K562 (cell line): ENCODE data around the gene DNAJB4. TPM values are rescaled to one million over a fixed set of nuclear protein-coding genes. Genes with fewer than 3 reads are reported as not detected.

Experiments
- CEBPB ChIP-seq: fragments of 450-650 bp; IDR thresholded peaks from 2 replicates; pipeline ENCODE4 v1.6.1; 2016; ENCODE audit warnings: missing genetic modification characterization, missing compliant biosample characterization
- CREM ChIP-seq: IDR thresholded peaks from 2 replicates; pipeline ENCODE4 v1.6.1; 2014; ENCODE audit warnings: antibody characterized with exemption, low read depth
- ETS2 ChIP-seq: IDR thresholded peaks from 2 replicates; pipeline ENCODE4 v1.6.1; 2016; ENCODE audit warnings: borderline replicate concordance, missing genetic modification characterization, mild to moderate bottlenecking, moderate library complexity, missing compliant biosample characterization; ENCODE audit not compliant: poor library complexity, severe bottlenecking
- EZH2 ChIP-seq: IDR thresholded peaks from 2 replicates; pipeline ENCODE4 v1.6.1; 2012; ENCODE audit warnings: low read depth, mild to moderate bottlenecking, inconsistent platforms, low read length, borderline replicate concordance
- NONO ChIP-seq, 2 experiments: fragments of 200-400 bp in 1 of 2; fragments of 450-650 bp in 1 of 2; formaldehyde crosslinking in 1 of 2; IDR thresholded peaks; 2 replicates each; pipeline ENCODE4 v1.6.1; 2017; ENCODE audit warnings: low read depth in 2 of 2, mild to moderate bottlenecking in 2 of 2, moderate library complexity in 2 of 2, low read length in 1 of 2
- RUNX1 ChIP-seq: sonication (generic); IDR thresholded peaks from 2 replicates; pipeline ENCODE4 v1.6.1; 2016; ENCODE audit warnings: antibody characterized with exemption, low read depth
- SMARCC2 ChIP-seq: fragments of 450-650 bp; IDR thresholded peaks from 2 replicates; pipeline ENCODE4 v1.6.1; 2017; ENCODE audit warnings: antibody characterized with exemption, moderate library complexity, mild to moderate bottlenecking, low read depth
- ZNF77 ChIP-seq: fragments of 250-450 bp; sonication (Bioruptor Pico); IDR thresholded peaks from 2 replicates; pipeline ENCODE4 v1.5.0; 2020
- polyA plus RNA-seq, 8 experiments: library from polyadenylated mRNA; depleted of rRNA in 4 of 8; stranded (reverse) in 5 of 8; unstranded in 3 of 8; fragments of >200 nt; fragmentation: Nextera tagmentation in 2 of 8; fragmentation: Illumina TruSeq in 1 of 8; extraction: Ambion mirVana in 2 of 8; extraction: Trizol in 1 of 8; gene quantifications; 2 replicates each; pipeline versions ENCODE4 v1.2.1 to v1.2.3, GENCODE V29; 2011 to 2014; ENCODE audit warnings: inconsistent platforms in 1 of 8, missing spikeins in 1 of 8
- total RNA-seq, 7 experiments: library from RNA; depleted of rRNA in 6 of 7; stranded (reverse); fragments of >200 nt in 6 of 7; fragmentation: Illumina TruSeq in 2 of 7; extraction: Trizol in 2 of 7; gene quantifications; 2 replicates each; pipeline versions ENCODE4 v1.2.1 to v1.2.3, GENCODE V29; 2011 to 2021; ENCODE audit warnings: low replicate concordance in 1 of 7
- TF ChIP-seq, protein P1 (sequence below), 2 experiments: fragments of 450-650 bp in 1 of 2; IDR thresholded peaks; 2 replicates each; pipeline ENCODE4 v1.6.1; 2011 to 2017; ENCODE audit warnings: low read depth in 2 of 2, antibody characterized with exemption in 1 of 2, borderline replicate concordance in 1 of 2, low read length in 1 of 2, mild to moderate bottlenecking in 1 of 2, mixed read lengths in 1 of 2; ENCODE audit not compliant: control insufficient read depth in 1 of 2
- TF ChIP-seq, protein P2 (sequence below): fragments of 250-450 bp; sonication (Bioruptor Pico); IDR thresholded peaks from 2 replicates; pipeline ENCODE4 v1.5.0; 2021; ENCODE audit warnings: mild to moderate bottlenecking, moderate library complexity
- TF ChIP-seq, protein P3 (sequence below), 3 experiments: IDR thresholded peaks in 2 of 3; conservative IDR thresholded peaks in 1 of 3; 2 replicates each; pipeline ENCODE4 v1.5.1; 2011 to 2012; ENCODE audit warnings: low read length in 3 of 3, mild to moderate bottlenecking in 3 of 3, control low read depth in 2 of 3, improper control_type of control experiment in 1 of 3, inconsistent platforms in 1 of 3, low read depth in 1 of 3, mixed read lengths in 1 of 3, moderate library complexity in 1 of 3; ENCODE audit not compliant: insufficient read depth in 2 of 3
- TF ChIP-seq, protein P4 (sequence below): fragments of 200-800 bp; sonication (Bioruptor generic); IDR thresholded peaks from 2 replicates; pipeline ENCODE4 v1.6.1; 2017; ENCODE audit warnings: missing genetic modification characterization, missing compliant biosample characterization
- TF ChIP-seq, protein P5 (sequence below): fragments of 450-650 bp; conservative IDR thresholded peaks from 2 replicates; pipeline ENCODE4 v1.6.1; 2016; ENCODE audit warnings: missing genetic modification characterization, low read depth, mild to moderate bottlenecking, control low read depth, missing compliant biosample characterization

The DNAJB4 gene
- total and polyA plus RNA-seq, 9 of the 15 experiments (the other 6 are each of a cell fraction or from before 2014, with no cell fraction given), result 8.5 to 27.7 (median 19.8) TPM

DNA sequence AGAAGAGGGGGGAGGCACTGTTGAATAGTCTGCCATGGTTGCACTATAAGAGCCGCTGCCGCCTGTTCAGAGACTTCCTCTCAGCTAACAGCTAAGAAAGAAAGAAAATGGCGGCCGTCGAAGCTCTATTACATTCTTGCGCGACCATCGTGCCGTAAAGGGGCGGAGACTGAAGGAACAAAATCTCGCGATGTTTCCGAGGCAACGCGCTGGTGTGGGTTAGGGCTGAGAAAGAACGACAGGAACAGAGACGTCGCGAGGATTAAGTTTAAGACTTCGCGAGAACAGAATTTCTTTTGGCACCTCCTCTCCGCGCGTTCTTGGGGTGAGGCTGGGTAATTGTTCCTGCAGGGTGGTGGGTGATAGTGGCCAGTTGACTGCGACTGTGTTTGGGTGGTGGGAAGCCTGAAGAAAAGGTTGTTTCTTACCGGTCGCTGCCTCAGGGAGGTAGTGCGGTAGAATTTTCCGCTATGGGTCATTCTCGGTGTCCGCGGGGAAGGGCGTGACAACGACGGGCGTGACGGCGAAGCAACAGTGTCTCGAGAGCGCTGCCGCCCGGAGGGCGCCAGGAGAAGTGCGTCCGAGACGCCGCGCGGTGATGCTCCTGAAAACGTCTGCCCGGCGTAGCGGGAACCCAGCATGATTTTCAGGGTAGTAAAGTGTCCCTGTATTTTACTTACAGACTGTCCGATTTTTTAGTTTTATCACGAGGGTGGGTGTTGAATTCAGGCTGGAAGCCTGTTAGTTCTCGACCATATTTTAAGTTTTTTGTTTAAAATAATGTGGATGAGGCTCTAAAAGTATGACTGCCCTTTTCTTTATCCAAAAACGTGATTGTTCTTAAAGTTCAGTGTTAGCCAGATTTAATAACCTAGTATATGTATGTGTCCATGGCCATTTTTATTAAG lies 25.5 kb upstream of the DNAJB4 start, which contains the start of gene FUBP1 (continued):
- TF ChIP-seq, protein P1, sequence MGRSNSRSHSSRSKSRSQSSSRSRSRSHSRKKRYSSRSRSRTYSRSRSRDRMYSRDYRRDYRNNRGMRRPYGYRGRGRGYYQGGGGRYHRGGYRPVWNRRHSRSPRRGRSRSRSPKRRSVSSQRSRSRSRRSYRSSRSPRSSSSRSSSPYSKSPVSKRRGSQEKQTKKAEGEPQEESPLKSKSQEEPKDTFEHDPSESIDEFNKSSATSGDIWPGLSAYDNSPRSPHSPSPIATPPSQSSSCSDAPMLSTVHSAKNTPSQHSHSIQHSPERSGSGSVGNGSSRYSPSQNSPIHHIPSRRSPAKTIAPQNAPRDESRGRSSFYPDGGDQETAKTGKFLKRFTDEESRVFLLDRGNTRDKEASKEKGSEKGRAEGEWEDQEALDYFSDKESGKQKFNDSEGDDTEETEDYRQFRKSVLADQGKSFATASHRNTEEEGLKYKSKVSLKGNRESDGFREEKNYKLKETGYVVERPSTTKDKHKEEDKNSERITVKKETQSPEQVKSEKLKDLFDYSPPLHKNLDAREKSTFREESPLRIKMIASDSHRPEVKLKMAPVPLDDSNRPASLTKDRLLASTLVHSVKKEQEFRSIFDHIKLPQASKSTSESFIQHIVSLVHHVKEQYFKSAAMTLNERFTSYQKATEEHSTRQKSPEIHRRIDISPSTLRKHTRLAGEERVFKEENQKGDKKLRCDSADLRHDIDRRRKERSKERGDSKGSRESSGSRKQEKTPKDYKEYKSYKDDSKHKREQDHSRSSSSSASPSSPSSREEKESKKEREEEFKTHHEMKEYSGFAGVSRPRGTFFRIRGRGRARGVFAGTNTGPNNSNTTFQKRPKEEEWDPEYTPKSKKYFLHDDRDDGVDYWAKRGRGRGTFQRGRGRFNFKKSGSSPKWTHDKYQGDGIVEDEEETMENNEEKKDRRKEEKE (IDR thresholded peaks at IDR 0.05; ENCODE audit: borderline replicate concordance in 1 of 2, control insufficient read depth in 1 of 2, low read depth in 2 of 2, low read length in 1 of 2), result no peak
- TF ChIP-seq, protein P2, sequence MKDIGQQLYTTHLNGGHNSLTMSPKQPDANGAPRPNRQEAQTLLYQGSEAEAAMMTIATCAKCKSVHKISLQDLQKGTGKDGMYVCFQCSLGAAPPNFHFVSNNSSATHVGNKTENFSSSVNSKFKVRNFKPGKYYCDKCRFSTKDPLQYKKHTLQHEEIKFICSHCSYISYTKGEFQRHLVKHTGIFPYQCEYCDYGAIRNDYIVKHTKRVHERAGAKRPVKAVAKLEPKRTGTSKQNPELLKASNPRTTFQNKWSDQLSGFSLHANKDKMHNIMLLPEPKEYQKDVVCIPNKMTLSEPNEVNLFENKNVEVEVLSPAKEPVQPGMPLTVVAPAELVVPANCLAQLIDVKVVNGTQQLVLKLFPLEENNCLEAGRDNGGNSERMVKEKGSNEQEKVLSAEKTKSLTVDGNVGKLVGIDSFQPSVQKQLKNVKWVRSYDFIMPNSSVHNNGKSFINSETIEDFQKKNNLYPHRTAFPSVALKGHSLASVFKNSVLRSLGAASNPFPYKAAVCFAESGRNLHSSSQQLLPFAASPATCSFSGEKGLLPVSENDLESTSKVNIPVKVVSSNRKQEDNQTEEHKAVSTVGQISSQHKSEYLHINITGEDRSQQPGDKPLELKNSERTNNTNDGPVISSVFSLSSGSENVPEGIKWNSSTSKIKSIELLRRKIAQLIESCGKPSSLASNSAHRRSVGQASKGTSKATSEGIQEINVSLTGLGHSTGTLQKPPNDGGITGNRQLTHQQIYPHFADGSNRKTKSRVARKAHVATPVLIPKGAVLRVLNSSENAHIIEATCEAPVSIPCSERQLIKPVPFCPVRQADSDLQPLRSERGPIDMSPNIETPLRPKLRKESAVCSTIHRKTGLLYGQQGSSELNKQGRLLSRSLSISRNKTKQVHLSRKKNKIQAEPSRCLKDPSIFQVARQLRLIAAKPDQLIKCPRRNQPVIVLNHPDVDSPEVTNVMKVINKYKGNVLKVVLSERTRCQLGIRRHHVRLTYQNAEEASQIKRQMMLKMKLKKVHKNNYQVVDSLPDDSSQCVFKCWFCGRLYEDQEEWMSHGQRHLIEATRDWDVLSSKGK (CRISPR knock-in tag), result no peak
- TF ChIP-seq, protein P3, sequence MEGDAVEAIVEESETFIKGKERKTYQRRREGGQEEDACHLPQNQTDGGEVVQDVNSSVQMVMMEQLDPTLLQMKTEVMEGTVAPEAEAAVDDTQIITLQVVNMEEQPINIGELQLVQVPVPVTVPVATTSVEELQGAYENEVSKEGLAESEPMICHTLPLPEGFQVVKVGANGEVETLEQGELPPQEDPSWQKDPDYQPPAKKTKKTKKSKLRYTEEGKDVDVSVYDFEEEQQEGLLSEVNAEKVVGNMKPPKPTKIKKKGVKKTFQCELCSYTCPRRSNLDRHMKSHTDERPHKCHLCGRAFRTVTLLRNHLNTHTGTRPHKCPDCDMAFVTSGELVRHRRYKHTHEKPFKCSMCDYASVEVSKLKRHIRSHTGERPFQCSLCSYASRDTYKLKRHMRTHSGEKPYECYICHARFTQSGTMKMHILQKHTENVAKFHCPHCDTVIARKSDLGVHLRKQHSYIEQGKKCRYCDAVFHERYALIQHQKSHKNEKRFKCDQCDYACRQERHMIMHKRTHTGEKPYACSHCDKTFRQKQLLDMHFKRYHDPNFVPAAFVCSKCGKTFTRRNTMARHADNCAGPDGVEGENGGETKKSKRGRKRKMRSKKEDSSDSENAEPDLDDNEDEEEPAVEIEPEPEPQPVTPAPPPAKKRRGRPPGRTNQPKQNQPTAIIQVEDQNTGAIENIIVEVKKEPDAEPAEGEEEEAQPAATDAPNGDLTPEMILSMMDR (IDR thresholded peaks at IDR 0.05 in 2 of 3, conservative IDR thresholded peaks at IDR 0.05 in 1 of 3; ENCODE audit: insufficient read depth in 2 of 3, low read depth in 1 of 3, low read length in 3 of 3), result peak; percentile 67 to 83 (median 68)
- TF ChIP-seq CREM (peak; percentile 86), EZH2 (no peak), RUNX1 (no peak), CEBPB (tag) (no peak), ETS2 (tag) (no peak), SMARCC2 (no peak), ZNF77 (no peak), NONO (IDR thresholded peaks at IDR 0.05; ENCODE audit: low read depth in 2 of 2, low read length in 1 of 2) (no peak; a peak in 1 of 4 replicates)
- TF ChIP-seq, protein P4, sequence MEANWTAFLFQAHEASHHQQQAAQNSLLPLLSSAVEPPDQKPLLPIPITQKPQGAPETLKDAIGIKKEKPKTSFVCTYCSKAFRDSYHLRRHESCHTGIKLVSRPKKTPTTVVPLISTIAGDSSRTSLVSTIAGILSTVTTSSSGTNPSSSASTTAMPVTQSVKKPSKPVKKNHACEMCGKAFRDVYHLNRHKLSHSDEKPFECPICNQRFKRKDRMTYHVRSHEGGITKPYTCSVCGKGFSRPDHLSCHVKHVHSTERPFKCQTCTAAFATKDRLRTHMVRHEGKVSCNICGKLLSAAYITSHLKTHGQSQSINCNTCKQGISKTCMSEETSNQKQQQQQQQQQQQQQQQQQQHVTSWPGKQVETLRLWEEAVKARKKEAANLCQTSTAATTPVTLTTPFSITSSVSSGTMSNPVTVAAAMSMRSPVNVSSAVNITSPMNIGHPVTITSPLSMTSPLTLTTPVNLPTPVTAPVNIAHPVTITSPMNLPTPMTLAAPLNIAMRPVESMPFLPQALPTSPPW (CRISPR knock-in tag), result peak; percentile 30; the same call in 1 of the 2 replicates
- TF ChIP-seq, protein P5, sequence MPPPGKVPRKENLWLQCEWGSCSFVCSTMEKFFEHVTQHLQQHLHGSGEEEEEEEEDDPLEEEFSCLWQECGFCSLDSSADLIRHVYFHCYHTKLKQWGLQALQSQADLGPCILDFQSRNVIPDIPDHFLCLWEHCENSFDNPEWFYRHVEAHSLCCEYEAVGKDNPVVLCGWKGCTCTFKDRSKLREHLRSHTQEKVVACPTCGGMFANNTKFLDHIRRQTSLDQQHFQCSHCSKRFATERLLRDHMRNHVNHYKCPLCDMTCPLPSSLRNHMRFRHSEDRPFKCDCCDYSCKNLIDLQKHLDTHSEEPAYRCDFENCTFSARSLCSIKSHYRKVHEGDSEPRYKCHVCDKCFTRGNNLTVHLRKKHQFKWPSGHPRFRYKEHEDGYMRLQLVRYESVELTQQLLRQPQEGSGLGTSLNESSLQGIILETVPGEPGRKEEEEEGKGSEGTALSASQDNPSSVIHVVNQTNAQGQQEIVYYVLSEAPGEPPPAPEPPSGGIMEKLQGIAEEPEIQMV, result no peak
